ENCODE results near the gene MAP2K2. TPM values are rescaled to one million over a fixed set of nuclear protein-coding genes. Genes with fewer than 3 reads are reported as not detected.
"Not testable (repeated sequence)": the region's sequence is repeated elsewhere in the genome, so short reads cannot be mapped to it uniquely, and the experiment has no call there.

The MAP2K2 gene
- total and polyA plus RNA-seq, 11 donors, result 95.3 to 204 (median 118) TPM

DNA sequence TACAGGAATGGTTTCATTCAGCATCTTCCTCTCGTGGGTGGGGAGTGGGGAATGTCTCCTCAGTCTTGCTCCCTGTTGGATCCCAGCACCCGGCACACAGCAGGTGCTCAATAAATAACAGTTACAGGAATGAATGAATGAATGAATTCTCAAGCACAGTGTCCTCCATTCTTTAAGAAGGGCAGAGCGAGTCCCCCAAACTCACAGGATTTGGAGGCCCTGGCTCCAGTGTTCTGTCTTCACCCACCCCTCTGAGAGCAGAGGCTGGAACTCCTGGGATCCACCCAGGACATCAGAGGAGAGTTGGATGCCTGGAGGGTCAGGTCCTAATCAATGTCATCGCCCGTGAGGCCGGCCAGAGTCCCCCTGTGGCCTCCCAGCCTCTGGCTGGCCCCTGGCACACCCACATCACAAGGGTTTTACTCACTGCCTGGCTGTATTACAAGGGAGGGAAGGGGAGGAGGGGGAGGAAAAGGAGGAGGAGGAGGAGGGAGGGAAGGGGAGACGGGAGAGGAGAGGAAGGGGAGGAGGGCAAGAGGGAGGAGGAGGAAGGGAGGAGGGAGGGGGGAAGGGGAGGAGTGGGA, 20.8 kb upstream of the MAP2K2 start:
- H3K4me3 ChIP-seq, result no peak overlapping the region
- peak in 2 of 4 donors; percentile 22 to 38 for ATAC-seq
- 28 to 34% (median 34%) methylated on average over 7 of the region's 7 CpGs for WGBS, 4 donors
- intact Hi-C loops (cut with DNase I), result loop anchor here in 2 of 10 donors (5.0 to 10.0 kb wide), 2 partner anchors 38 to 60 kb away; partner anchors contain the start of genes ANKRD24 (in 1 of the 2) and SIRT6 (in 1 of the 2)
- DNase-seq, result peak in 1 of 5 donors; percentile 26
- H3K27me3 ChIP-seq, result peaks cover 0 to 23% (median 0%) of the 10 kb centered on the region in 9 donors
- H3K4me1 ChIP-seq, result peaks cover 0 to 13% (median 0%) of the 10 kb centered on the region in 12 donors
- H3K9me3 ChIP-seq, result no peaks in the 10 kb centered on the region
- H3K36me3 ChIP-seq, result no peaks in the 10 kb centered on the region
- TF ChIP-seq, protein P1, sequence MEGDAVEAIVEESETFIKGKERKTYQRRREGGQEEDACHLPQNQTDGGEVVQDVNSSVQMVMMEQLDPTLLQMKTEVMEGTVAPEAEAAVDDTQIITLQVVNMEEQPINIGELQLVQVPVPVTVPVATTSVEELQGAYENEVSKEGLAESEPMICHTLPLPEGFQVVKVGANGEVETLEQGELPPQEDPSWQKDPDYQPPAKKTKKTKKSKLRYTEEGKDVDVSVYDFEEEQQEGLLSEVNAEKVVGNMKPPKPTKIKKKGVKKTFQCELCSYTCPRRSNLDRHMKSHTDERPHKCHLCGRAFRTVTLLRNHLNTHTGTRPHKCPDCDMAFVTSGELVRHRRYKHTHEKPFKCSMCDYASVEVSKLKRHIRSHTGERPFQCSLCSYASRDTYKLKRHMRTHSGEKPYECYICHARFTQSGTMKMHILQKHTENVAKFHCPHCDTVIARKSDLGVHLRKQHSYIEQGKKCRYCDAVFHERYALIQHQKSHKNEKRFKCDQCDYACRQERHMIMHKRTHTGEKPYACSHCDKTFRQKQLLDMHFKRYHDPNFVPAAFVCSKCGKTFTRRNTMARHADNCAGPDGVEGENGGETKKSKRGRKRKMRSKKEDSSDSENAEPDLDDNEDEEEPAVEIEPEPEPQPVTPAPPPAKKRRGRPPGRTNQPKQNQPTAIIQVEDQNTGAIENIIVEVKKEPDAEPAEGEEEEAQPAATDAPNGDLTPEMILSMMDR (IDR thresholded peaks at IDR 0.05), result no peak
- TF ChIP-seq POLR2A (IDR thresholded peaks at IDR 0.05), result no peak
- no peak overlapping the region for H3K27ac ChIP-seq

DNA sequence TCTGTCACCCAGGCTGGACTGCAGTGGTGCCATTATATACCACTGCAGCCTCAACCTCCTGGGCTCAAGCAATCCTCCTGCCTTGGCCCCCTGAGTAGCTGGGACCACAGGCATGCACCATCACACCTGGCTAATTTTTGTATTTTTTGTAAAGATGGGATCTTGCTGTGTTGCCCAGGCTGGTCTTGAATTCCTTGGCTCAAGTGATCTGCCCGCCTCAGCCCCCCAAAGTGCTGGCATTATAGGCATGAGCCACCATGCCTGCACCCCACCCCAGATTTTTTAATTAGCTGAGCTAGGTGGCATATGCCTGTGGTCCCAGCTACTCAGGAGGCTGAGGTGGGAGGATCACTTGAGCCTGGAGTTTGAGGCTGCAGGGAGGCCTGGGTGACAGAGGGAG, 19.0 kb upstream of the MAP2K2 start:
- not testable (repeated sequence) for H3K4me3 ChIP-seq, H3K27ac ChIP-seq, H3K36me3 ChIP-seq, H3K9me3 ChIP-seq, DNase-seq, H3K27me3 ChIP-seq, ATAC-seq
- WGBS, 4 donors, result 30 to 100% (median 87%) methylated on average over 1 of the region's 1 CpG
- intact Hi-C loops (cut with DNase I), result loop anchor here in 2 of 10 donors (5.0 to 10.0 kb wide), 2 partner anchors 39 to 62 kb away; partner anchors contain the start of genes ANKRD24 (in 1 of the 2) and SIRT6 (in 1 of the 2)
- peaks cover 0 to 13% (median 0%) of the 10 kb centered on the region in 12 donors for H3K4me1 ChIP-seq

DNA sequence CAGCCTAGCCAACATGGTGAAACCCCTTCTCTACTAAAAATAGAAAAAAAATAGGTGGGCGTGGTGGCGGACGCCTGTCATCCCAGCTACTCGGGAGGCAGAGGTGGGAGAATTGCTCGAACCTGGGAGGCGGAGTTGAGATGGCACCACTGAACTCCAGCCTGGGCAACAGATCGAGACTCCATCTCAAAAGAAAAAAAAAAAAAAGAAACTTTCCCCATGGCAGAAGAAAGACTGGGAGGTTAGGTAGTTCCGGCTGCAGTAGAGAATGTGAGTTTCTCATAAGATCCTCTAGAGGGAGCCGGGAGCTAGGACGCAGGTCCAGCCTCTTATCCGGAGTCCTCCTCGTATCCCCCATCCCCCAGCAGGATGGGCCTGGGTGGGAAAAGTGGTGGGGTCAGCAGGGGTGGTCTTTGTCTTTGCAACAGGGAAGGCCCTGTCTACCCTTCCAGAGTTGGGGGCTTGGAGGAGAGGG, 16.4 kb upstream of the MAP2K2 start:
- peak in 1 of 5 donors; percentile 48 for DNase-seq
- peaks cover 0 to 6% (median 0%) of the 10 kb centered on the region in 12 donors for H3K4me1 ChIP-seq
- no peaks in the 10 kb centered on the region for H3K27me3 ChIP-seq
- TF ChIP-seq, protein P1 (IDR thresholded peaks at IDR 0.05), result peak; percentile 31 to 69 (median 44)
- TF ChIP-seq POLR2A (IDR thresholded peaks at IDR 0.05), result no peak
- H3K27ac ChIP-seq, result no peak overlapping the region
- no peak overlapping the region for H3K4me3 ChIP-seq
- peak; percentile 67 to 87 (median 77) for ATAC-seq
- no peaks in the 10 kb centered on the region for H3K36me3 ChIP-seq
- WGBS, 4 donors, result 21 to 27% (median 24%) methylated on average over 12 of the region's 12 CpGs
- intact Hi-C loops (cut with DNase I), result loop anchor here in 2 of 10 donors (5.0 to 10.0 kb wide), 2 partner anchors 42 to 65 kb away; partner anchors contain the start of genes ANKRD24 (in 1 of the 2) and SIRT6 (in 1 of the 2)
- no peaks in the 10 kb centered on the region for H3K9me3 ChIP-seq

DNA sequence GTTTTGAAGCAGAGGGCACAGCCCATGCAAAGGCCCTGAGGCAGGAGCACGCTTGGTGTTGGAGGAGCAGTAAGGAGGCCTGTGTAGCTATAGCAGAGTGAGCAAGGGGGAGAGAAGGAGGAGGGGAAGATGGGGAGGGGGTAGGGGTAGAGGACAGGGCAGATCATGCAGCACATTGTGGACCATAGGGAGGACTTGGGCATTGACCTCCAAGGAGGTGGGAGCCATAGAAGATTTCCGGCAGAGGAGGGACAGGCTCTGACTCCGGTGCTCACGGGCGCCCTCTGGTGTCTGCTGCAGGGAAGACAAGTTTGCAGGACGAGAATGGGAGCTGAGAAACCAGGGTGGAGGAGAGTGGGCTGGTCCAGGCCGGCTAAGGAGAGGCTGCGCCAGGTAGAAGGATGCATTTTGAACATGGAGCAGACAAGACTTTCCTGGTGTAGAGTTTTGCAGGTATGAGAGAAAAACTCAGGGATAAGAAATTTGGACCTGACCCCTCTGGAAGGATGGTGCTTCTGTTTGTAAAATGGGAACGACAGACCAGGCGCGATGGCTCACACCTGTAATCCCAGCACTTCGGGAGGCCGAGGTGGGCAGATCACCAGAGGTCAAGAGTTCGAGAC, 15.8 kb upstream of the MAP2K2 start:
- Histone ChIP-seq H3K27me3 (no peaks in the 10 kb centered on the region), H3K36me3 (no peaks in the 10 kb centered on the region), H3K9me3 (no peaks in the 10 kb centered on the region), H3K4me3 (no peak overlapping the region), H3K4me1 (peaks cover 0 to 6% (median 0%) of the 10 kb centered on the region in 12 donors), H3K27ac (no peak overlapping the region)
- ATAC-seq, result peak in 3 of 4 donors; percentile 75 to 88 (median 81)
- WGBS, 4 donors, result 29 to 36% (median 35%) methylated on average over 14 of the region's 14 CpGs
- peak; percentile 58 to 92 (median 76) for DNase-seq
- intact Hi-C loops (cut with DNase I), result loop anchor here in 3 of 10 donors (5.0 to 10.0 kb wide), 4 partner anchors 43 to 152 kb away; partner anchors contain the start of genes ANKRD24 (in 1 of the 3), EEF2 (in 1 of the 3) and SIRT6 (in 1 of the 3)
- TF ChIP-seq, protein P1 (IDR thresholded peaks at IDR 0.05), result peak; percentile 60 to 88 (median 70)
- TF ChIP-seq POLR2A (IDR thresholded peaks at IDR 0.05), result no peak
